Measurements from ENCODE around the gene TMEM39A.

TMEM39A gene

GRCh38 chr3:119428538-119428937, 34.9 kb downstream of the TMEM39A start:
- peak overlapping the region in 1 of 5 donors; percentile 31 for H3K4me3 ChIP-seq (ENCODE audit: low read depth in 1 of 5, low read length in 5 of 5)
- H3K9me3 ChIP-seq (ENCODE audit: control insufficient read depth in 5 of 5, low read length in 5 of 5): peaks cover 14 to 29% (median 25%) of the 10 kb centered on the region in 5 donors

GRCh38 chr3:119427669-119428068, 35.7 kb downstream of the TMEM39A start:
- Histone ChIP-seq H3K9me3 (ENCODE audit: control insufficient read depth in 5 of 5, low read length in 5 of 5) (peaks cover 14 to 29% (median 25%) of the 10 kb centered on the region in 5 donors), H3K27ac (ENCODE audit: low read depth, low read length) (no peak overlapping the region), H3K9ac (ENCODE audit: low read length in 5 of 5) (no peak overlapping the region), H3K27me3 (ENCODE audit: control insufficient read depth in 5 of 5, insufficient read depth in 4 of 5, low read length in 5 of 5) (no peaks in the 10 kb centered on the region), H3K36me3 (ENCODE audit: control insufficient read depth in 5 of 5, insufficient read depth in 5 of 5, low read length in 5 of 5) (peaks cover 27 to 43% (median 34%) of the 10 kb centered on the region in 5 donors), H3K4me1 (ENCODE audit: control insufficient read depth in 5 of 5, insufficient read depth in 5 of 5, low read length in 5 of 5) (peaks cover 0 to 2% (median 0%) of the 10 kb centered on the region in 5 donors), H3K4me3 (ENCODE audit: low read depth in 1 of 5, low read length in 5 of 5) (no peak overlapping the region)

More at GRCh38 chr3:119428538-119428937, 34.9 kb downstream of the TMEM39A start:
- no peak overlapping the region for H3K9ac ChIP-seq (ENCODE audit: low read length in 5 of 5)
- peaks cover 29 to 52% (median 41%) of the 10 kb centered on the region in 5 donors for H3K36me3 ChIP-seq (ENCODE audit: control insufficient read depth in 5 of 5, insufficient read depth in 5 of 5, low read length in 5 of 5)
- no peaks in the 10 kb centered on the region for H3K27me3 ChIP-seq (ENCODE audit: control insufficient read depth in 5 of 5, insufficient read depth in 4 of 5, low read length in 5 of 5)
- peaks cover 0 to 10% (median 0%) of the 10 kb centered on the region in 5 donors for H3K4me1 ChIP-seq (ENCODE audit: control insufficient read depth in 5 of 5, insufficient read depth in 5 of 5, low read length in 5 of 5)
- no peak overlapping the region for H3K27ac ChIP-seq (ENCODE audit: low read depth, low read length)

- no peaks in the 10 kb centered on the region for H3K4me1 ChIP-seq (ENCODE audit: control insufficient read depth in 5 of 5, insufficient read depth in 5 of 5, low read length in 5 of 5)
- H3K9me3 ChIP-seq (ENCODE audit: control insufficient read depth in 5 of 5, low read length in 5 of 5): peaks cover 0 to under 1% (median 0%) of the 10 kb centered on the region in 5 donors
- H3K9ac ChIP-seq (ENCODE audit: low read length in 5 of 5): no peak overlapping the region
- no peaks in the 10 kb centered on the region for H3K27me3 ChIP-seq (ENCODE audit: control insufficient read depth in 5 of 5, insufficient read depth in 4 of 5, low read length in 5 of 5)
- no peak overlapping the region for H3K27ac ChIP-seq (ENCODE audit: low read depth, low read length)
- H3K4me3 ChIP-seq (ENCODE audit: low read depth in 1 of 5, low read length in 5 of 5): no peak overlapping the region
- H3K36me3 ChIP-seq (ENCODE audit: control insufficient read depth in 5 of 5, insufficient read depth in 5 of 5, low read length in 5 of 5): peaks cover 4 to 33% (median 26%) of the 10 kb centered on the region in 5 donors
These were observed 43.2 kb downstream of the TMEM39A start for GRCh38 chr3:119420196-119420595.

GRCh38 chr3:119418641-119419040, 44.8 kb downstream of the TMEM39A start:
- Histone ChIP-seq H3K27ac (ENCODE audit: low read depth, low read length) (no peak overlapping the region), H3K36me3 (ENCODE audit: control insufficient read depth in 5 of 5, insufficient read depth in 5 of 5, low read length in 5 of 5) (peaks cover 4 to 49% (median 41%) of the 10 kb centered on the region in 5 donors)

GRCh38 chr3:119417771-119418512, 45.5 kb downstream of the TMEM39A start:
- Histone ChIP-seq H3K36me3 (ENCODE audit: control insufficient read depth in 5 of 5, insufficient read depth in 5 of 5, low read length in 5 of 5) (peaks cover 4 to 54% (median 46%) of the 10 kb centered on the region in 5 donors), H3K27ac (ENCODE audit: low read depth, low read length) (no peak overlapping the region), H3K27me3 (ENCODE audit: control insufficient read depth in 5 of 5, insufficient read depth in 4 of 5, low read length in 5 of 5) (no peaks in the 10 kb centered on the region), H3K4me3 (ENCODE audit: low read depth in 1 of 5, low read length in 5 of 5) (no peak overlapping the region), H3K9ac (ENCODE audit: low read length in 5 of 5) (no peak overlapping the region), H3K4me1 (ENCODE audit: control insufficient read depth in 5 of 5, insufficient read depth in 5 of 5, low read length in 5 of 5) (no peaks in the 10 kb centered on the region), H3K9me3 (ENCODE audit: control insufficient read depth in 5 of 5, low read length in 5 of 5) (no peaks in the 10 kb centered on the region)

More at GRCh38 chr3:119418641-119419040, 44.8 kb downstream of the TMEM39A start:
- Histone ChIP-seq H3K9me3 (ENCODE audit: control insufficient read depth in 5 of 5, low read length in 5 of 5) (no peaks in the 10 kb centered on the region), H3K4me1 (ENCODE audit: control insufficient read depth in 5 of 5, insufficient read depth in 5 of 5, low read length in 5 of 5) (no peaks in the 10 kb centered on the region), H3K27me3 (ENCODE audit: control insufficient read depth in 5 of 5, insufficient read depth in 4 of 5, low read length in 5 of 5) (no peaks in the 10 kb centered on the region), H3K9ac (ENCODE audit: low read length in 5 of 5) (no peak overlapping the region), H3K4me3 (ENCODE audit: low read depth in 1 of 5, low read length in 5 of 5) (no peak overlapping the region)

GRCh38 chr3:119416873-119417272, 46.5 kb downstream of the TMEM39A start:
- Histone ChIP-seq H3K4me3 (ENCODE audit: low read depth in 1 of 5, low read length in 5 of 5) (no peak overlapping the region), H3K27me3 (ENCODE audit: control insufficient read depth in 5 of 5, insufficient read depth in 4 of 5, low read length in 5 of 5) (no peaks in the 10 kb centered on the region), H3K9ac (ENCODE audit: low read length in 5 of 5) (no peak overlapping the region), H3K27ac (ENCODE audit: low read depth, low read length) (no peak overlapping the region), H3K9me3 (ENCODE audit: control insufficient read depth in 5 of 5, low read length in 5 of 5) (no peaks in the 10 kb centered on the region), H3K36me3 (ENCODE audit: control insufficient read depth in 5 of 5, insufficient read depth in 5 of 5, low read length in 5 of 5) (peaks cover 4 to 59% (median 52%) of the 10 kb centered on the region in 5 donors), H3K4me1 (ENCODE audit: control insufficient read depth in 5 of 5, insufficient read depth in 5 of 5, low read length in 5 of 5) (no peaks in the 10 kb centered on the region)

- H3K4me1 ChIP-seq (ENCODE audit: control insufficient read depth in 5 of 5, insufficient read depth in 5 of 5, low read length in 5 of 5): no peaks in the 10 kb centered on the region
- no peaks in the 10 kb centered on the region for H3K27me3 ChIP-seq (ENCODE audit: control insufficient read depth in 5 of 5, insufficient read depth in 4 of 5, low read length in 5 of 5)
- H3K27ac ChIP-seq (ENCODE audit: low read depth, low read length): no peak overlapping the region
- H3K4me3 ChIP-seq (ENCODE audit: low read depth in 1 of 5, low read length in 5 of 5): no peak overlapping the region
- H3K36me3 ChIP-seq (ENCODE audit: control insufficient read depth in 5 of 5, insufficient read depth in 5 of 5, low read length in 5 of 5): peaks cover 17 to 90% (median 75%) of the 10 kb centered on the region in 5 donors
- H3K9ac ChIP-seq (ENCODE audit: low read length in 5 of 5): no peak overlapping the region
- no peaks in the 10 kb centered on the region for H3K9me3 ChIP-seq (ENCODE audit: control insufficient read depth in 5 of 5, low read length in 5 of 5)
These were observed 49.7 kb downstream of the TMEM39A start for GRCh38 chr3:119413603-119414280.

- no peaks in the 10 kb centered on the region for H3K27me3 ChIP-seq (ENCODE audit: control insufficient read depth in 5 of 5, insufficient read depth in 4 of 5, low read length in 5 of 5)
These were observed 53.6 kb downstream of the TMEM39A start for GRCh38 chr3:119409844-119410243.

GRCh38 chr3:119408243-119408950, 55.0 kb downstream of the TMEM39A start:
- no peak overlapping the region for H3K9ac ChIP-seq (ENCODE audit: low read length in 5 of 5)
- H3K27ac ChIP-seq (ENCODE audit: low read depth, low read length): no peak overlapping the region
- H3K9me3 ChIP-seq (ENCODE audit: control insufficient read depth in 5 of 5, low read length in 5 of 5): no peaks in the 10 kb centered on the region
- H3K4me1 ChIP-seq (ENCODE audit: control insufficient read depth in 5 of 5, insufficient read depth in 5 of 5, low read length in 5 of 5): no peaks in the 10 kb centered on the region
- no peak overlapping the region for H3K4me3 ChIP-seq (ENCODE audit: low read depth in 1 of 5, low read length in 5 of 5)
- no peaks in the 10 kb centered on the region for H3K27me3 ChIP-seq (ENCODE audit: control insufficient read depth in 5 of 5, insufficient read depth in 4 of 5, low read length in 5 of 5)
- H3K36me3 ChIP-seq (ENCODE audit: control insufficient read depth in 5 of 5, insufficient read depth in 5 of 5, low read length in 5 of 5): peaks cover 23 to 85% (median 71%) of the 10 kb centered on the region in 5 donors

More at GRCh38 chr3:119409844-119410243, 53.6 kb downstream of the TMEM39A start:
- H3K4me1 ChIP-seq (ENCODE audit: control insufficient read depth in 5 of 5, insufficient read depth in 5 of 5, low read length in 5 of 5): no peaks in the 10 kb centered on the region
- peaks cover 23 to 85% (median 77%) of the 10 kb centered on the region in 5 donors for H3K36me3 ChIP-seq (ENCODE audit: control insufficient read depth in 5 of 5, insufficient read depth in 5 of 5, low read length in 5 of 5)
- H3K4me3 ChIP-seq (ENCODE audit: low read depth in 1 of 5, low read length in 5 of 5): no peak overlapping the region
- no peaks in the 10 kb centered on the region for H3K9me3 ChIP-seq (ENCODE audit: control insufficient read depth in 5 of 5, low read length in 5 of 5)
- H3K27ac ChIP-seq (ENCODE audit: low read depth, low read length): no peak overlapping the region
- H3K9ac ChIP-seq (ENCODE audit: low read length in 5 of 5): no peak overlapping the region

Data from subcutaneous abdominal adipose tissue (tissue), 5 donors.